IMR-90 (cell line): ENCODE results near the gene NPEPL1. TPM values are rescaled to one million over a fixed set of nuclear protein-coding genes. Genes with fewer than 3 reads are reported as not detected.

ENCODE experiments used
- ATAC-seq: fragments of 200-7000 bp; cut with Tn5 transposase; 2 replicates; pipeline ENCODE4 v1.9.1; 2020; ENCODE audit warnings: low read depth, mild to moderate bottlenecking, moderate library complexity
- BruUV-seq: library from RNA; stranded (reverse); fragments of 400-500 nt; replicated peaks from 2 replicates; lab custom pipeline; 2021; lab: Mats Ljungman, UMichigan
- CTCF ChIA-PET: fragments of 300-600 bp; formaldehyde crosslinking; extraction: SDS; loops from one replicate; lab custom pipeline; 2021; ENCODE audit warnings: antibody characterized with exemption; lab: Yijun Ruan, JAX
- POLR2A ChIA-PET: fragments of 300-600 bp; sonication (Branson Sonifier 250); formaldehyde crosslinking; loops from one replicate; lab custom pipeline; 2022; ENCODE audit warnings: antibody characterized with exemption; ENCODE audit not compliant: unreplicated experiment; lab: Charles Lee
- DNase-seq: peaks from one replicate; pipeline ENCODE4 v3.0.0; 2013
- H2AFZ ChIP-seq: replicated peaks from 2 replicates; pipeline ENCODE3; 2013; ENCODE audit warnings: low read length, mild to moderate bottlenecking; ENCODE audit not compliant: poor library complexity
- H2AK5ac ChIP-seq: 2 replicates; pipeline ENCODE4 v1.6.1; 2013; ENCODE audit warnings: low read depth, low read length, inconsistent platforms
- H2AK9ac ChIP-seq: replicated peaks from 2 replicates; pipeline ENCODE3; 2013; ENCODE audit warnings: mild to moderate bottlenecking, low read depth, low read length, moderate library complexity; ENCODE audit not compliant: poor library complexity
- H2BK120ac ChIP-seq: 2 replicates; pipeline ENCODE4 v1.6.1; 2013; ENCODE audit warnings: low read depth, low read length, inconsistent platforms
- H2BK15ac ChIP-seq: 3 replicates; pipeline ENCODE4 v1.6.1; 2013; ENCODE audit warnings: low read depth, low read length, inconsistent platforms
- H2BK20ac ChIP-seq: 2 replicates; pipeline ENCODE4 v1.6.1; 2013; ENCODE audit warnings: low read depth, mild to moderate bottlenecking, inconsistent platforms, low read length, moderate library complexity
- H2BK5ac ChIP-seq: 2 replicates; pipeline ENCODE4 v1.6.1; 2013; ENCODE audit warnings: mild to moderate bottlenecking, low read depth, low read length, inconsistent platforms; ENCODE audit not compliant: poor library complexity, severe bottlenecking
- H3K14ac ChIP-seq: replicated peaks from 2 replicates; pipeline ENCODE4 v1.6.1; 2013; ENCODE audit warnings: low read depth, low read length, inconsistent platforms
- H3K18ac ChIP-seq: 2 replicates; pipeline ENCODE4 v1.6.1; 2013; ENCODE audit warnings: low read depth, low read length, control low read depth
- H3K23ac ChIP-seq: 2 replicates; pipeline ENCODE4 v1.6.1; 2013; ENCODE audit warnings: low read depth, low read length, inconsistent platforms
- H3K27ac ChIP-seq: 2 replicates; pipeline ENCODE4 v1.5.1; 2013; ENCODE audit warnings: mild to moderate bottlenecking, control low read depth, low read length; ENCODE audit not compliant: insufficient read depth
- H3K27me3 ChIP-seq: 2 replicates; pipeline ENCODE4 v1.6.1; 2013; ENCODE audit warnings: low read length; ENCODE audit not compliant: control insufficient read depth, insufficient read depth
- H3K36me3 ChIP-seq: 2 replicates; pipeline ENCODE4 v1.6.1; 2013; ENCODE audit warnings: low read length, mixed read lengths; ENCODE audit not compliant: control insufficient read depth, insufficient read depth
- H3K4ac ChIP-seq: 2 replicates; pipeline ENCODE4 v1.6.1; 2013; ENCODE audit warnings: low read depth, low read length, inconsistent platforms
- H3K4me1 ChIP-seq: 2 replicates; pipeline ENCODE4 v1.6.1; 2013; ENCODE audit warnings: low read length, mixed read lengths; ENCODE audit not compliant: control insufficient read depth, insufficient read depth
- H3K4me2 ChIP-seq: 2 replicates; pipeline ENCODE4 v1.6.1; 2013; ENCODE audit warnings: low read depth, mild to moderate bottlenecking, control low read depth, low read length, moderate library complexity
- H3K4me3 ChIP-seq: 2 replicates; pipeline ENCODE4 v1.5.1; 2013; ENCODE audit warnings: low read depth, mild to moderate bottlenecking, control low read depth, low read length, moderate library complexity; ENCODE audit not compliant: insufficient read depth
- H3K56ac ChIP-seq: 2 replicates; pipeline ENCODE4 v1.6.1; 2013; ENCODE audit warnings: low read length, inconsistent platforms; ENCODE audit not compliant: insufficient read depth; ENCODE audit errors: extremely low read depth
- H3K79me1 ChIP-seq, 2 experiments: 2 replicates each; pipeline ENCODE4 v1.6.1; 2013; ENCODE audit warnings: low read length in 2 of 2, inconsistent platforms in 1 of 2, low read depth in 1 of 2
- H3K9ac ChIP-seq: 2 replicates; pipeline ENCODE4 v1.6.1; 2013; ENCODE audit warnings: low read depth, low read length, control low read depth
- H3K9me1 ChIP-seq: 2 replicates; pipeline ENCODE4 v1.6.1; 2013; ENCODE audit warnings: low read length, inconsistent platforms; ENCODE audit not compliant: insufficient read depth
- H3K9me3 ChIP-seq: 2 replicates; pipeline ENCODE4 v1.6.1; 2013; ENCODE audit warnings: low read length; ENCODE audit not compliant: control insufficient read depth, insufficient read depth
- H4K20me1 ChIP-seq: 2 replicates; pipeline ENCODE4 v1.6.1; 2013; ENCODE audit warnings: low read length, inconsistent platforms; ENCODE audit not compliant: insufficient read depth
- H4K5ac ChIP-seq: 2 replicates; pipeline ENCODE4 v1.6.1; 2013; ENCODE audit warnings: mild to moderate bottlenecking, low read depth, low read length, control low read depth
- H4K8ac ChIP-seq, 2 experiments: 2 replicates each; pipeline ENCODE4 v1.6.1; 2013; ENCODE audit warnings: low read depth in 2 of 2, low read length in 2 of 2, control low read depth in 1 of 2, inconsistent platforms in 1 of 2
- H4K91ac ChIP-seq: 2 replicates; pipeline ENCODE4 v1.6.1; 2013; ENCODE audit warnings: low read depth, low read length, inconsistent platforms; ENCODE audit not compliant: insufficient read depth
- BHLHE40 ChIP-seq: fragments of 150-350 bp; IDR thresholded peaks from 2 replicates; pipeline ENCODE4 v1.6.1; 2016; ENCODE audit warnings: mild to moderate bottlenecking, low read depth, low read length
- CEBPB ChIP-seq: IDR thresholded peaks from 2 replicates; pipeline ENCODE4 v1.6.1; 2012; ENCODE audit warnings: low read depth, low read length, improper control_type of control experiment
- CHD1 ChIP-seq: IDR thresholded peaks from 2 replicates; pipeline ENCODE4 v1.6.1; 2012; ENCODE audit warnings: low read depth, low read length, improper control_type of control experiment
- CTCF ChIP-seq: conservative IDR thresholded peaks from 2 replicates; pipeline ENCODE4 v1.5.1; 2012; ENCODE audit warnings: mild to moderate bottlenecking, low read depth, low read length, improper control_type of control experiment
- ELK1 ChIP-seq: fragments of 150-350 bp; IDR thresholded peaks from 2 replicates; pipeline ENCODE4 v1.6.1; 2016; ENCODE audit warnings: low read depth, mild to moderate bottlenecking, low read length, moderate library complexity, borderline replicate concordance
- FOS ChIP-seq: fragments of 150-350 bp; IDR thresholded peaks from 2 replicates; pipeline ENCODE4 v1.6.1; 2016; ENCODE audit warnings: low read depth, low read length
- MAFK ChIP-seq: IDR thresholded peaks from 2 replicates; pipeline ENCODE4 v1.6.1; 2012; ENCODE audit warnings: low read depth, low read length, improper control_type of control experiment
- MAZ ChIP-seq: IDR thresholded peaks from 2 replicates; pipeline ENCODE4 v1.6.1; 2012; ENCODE audit warnings: low read depth, mild to moderate bottlenecking, low read length, improper control_type of control experiment, moderate library complexity, borderline replicate concordance
- MXI1 ChIP-seq: IDR thresholded peaks from 2 replicates; pipeline ENCODE4 v1.6.1; 2012; ENCODE audit warnings: low read depth, mild to moderate bottlenecking, low read length, moderate library complexity, borderline replicate concordance
- NFE2L2 ChIP-seq: fragments of 150-350 bp; IDR thresholded peaks from 2 replicates; pipeline ENCODE4 v1.6.1; 2016; ENCODE audit warnings: low read depth, mild to moderate bottlenecking, low read length
- POLR2A ChIP-seq: IDR thresholded peaks from 2 replicates; pipeline ENCODE4 v1.6.1; 2012; ENCODE audit warnings: mild to moderate bottlenecking, low read depth, low read length
- RAD21 ChIP-seq: IDR thresholded peaks from 2 replicates; pipeline ENCODE4 v1.6.1; 2012; ENCODE audit warnings: low read length, improper control_type of control experiment
- RCOR1 ChIP-seq: IDR thresholded peaks from 2 replicates; pipeline ENCODE4 v1.6.1; 2012; ENCODE audit warnings: mild to moderate bottlenecking, low read length, improper control_type of control experiment; ENCODE audit not compliant: insufficient replicate concordance
- RFX5 ChIP-seq: IDR thresholded peaks from 2 replicates; pipeline ENCODE4 v1.8.0; 2012; ENCODE audit warnings: low read depth, mild to moderate bottlenecking, low read length, moderate library complexity
- SMC3 ChIP-seq: fragments of 150-350 bp; IDR thresholded peaks from 2 replicates; pipeline ENCODE4 v1.6.1; 2016; ENCODE audit warnings: low read depth, mild to moderate bottlenecking, antibody characterized with exemption, low read length, moderate library complexity
- USF2 ChIP-seq: fragments of 150-350 bp; IDR thresholded peaks from 2 replicates; pipeline ENCODE4 v1.6.1; 2017; ENCODE audit warnings: mild to moderate bottlenecking, antibody characterized with exemption, low read length, low read depth
- WGBS, 2 experiments: methylation state at CpG; one replicate each; pipeline versions ENCODE4 v1.1.5 to v1.1.7; 2013; ENCODE audit warnings: missing lambda C conversion rate in 2 of 2; ENCODE audit not compliant: insufficient read length in 1 of 2; ENCODE audit errors: extremely low coverage in 2 of 2; 5-methylcytosine and 5-hydroxymethylcytosine counted together
- dilution Hi-C: fragments of 300-500 bp; cut with HindIII; formaldehyde crosslinking; loops from one replicate; pipeline ENCODE4 v1.14.3; 2018; ENCODE audit warnings: low sequenced_read_pairs; ENCODE audit not compliant: unreplicated experiment
- in situ Hi-C: fragments of 300-500 bp; cut with MboI; formaldehyde crosslinking; loops from 3 replicates; pipeline ENCODE4 v1.14.3; 2019; ENCODE audit warnings: low sequenced_read_pairs, inconsistent platforms, mixed read lengths
- intact Hi-C: fragments of 100-400 bp; cut with micrococcal nuclease; formaldehyde crosslinking; loops from 2 replicates; pipeline ENCODE4 v1.10.0; 2022
- polyA plus RNA-seq, 3 experiments: library from polyadenylated mRNA; depleted of rRNA; stranded (reverse); fragments of >200 nt; gene quantifications; 2 replicates each; pipeline ENCODE4 v1.2.3, GENCODE V29; 2012; ENCODE audit warnings: low replicate concordance in 1 of 3
- total RNA-seq: library from RNA; depleted of rRNA; stranded (reverse); fragments of >200 nt; gene quantifications from 2 replicates; pipeline ENCODE4 v1.2.3, GENCODE V29; 2012

Gene NPEPL1
- total and polyA plus RNA-seq, 2 of the 4 experiments (the other 2 are of a cell fraction) = 6.3 to 10.4 TPM

- no peak overlapping the region for H3K56ac ChIP-seq
- H3K23ac ChIP-seq = no peak overlapping the region
- no peaks in the 10 kb centered on the region for H3K9me3 ChIP-seq
- dilution Hi-C loops (no loop called here), in situ Hi-C loops (no loop called here), intact Hi-C loops (no loop called here)
- H2BK20ac ChIP-seq = no peak overlapping the region
- no peak overlapping the region for H3K18ac ChIP-seq
- no peak overlapping the region for H4K8ac ChIP-seq
- no peak overlapping the region for H3K4ac ChIP-seq
- no peaks in the 10 kb centered on the region for H3K4me1 ChIP-seq
- H2AK9ac ChIP-seq = no peak overlapping the region
- no peak overlapping the region for H4K5ac ChIP-seq
- no peak overlapping the region for H3K9ac ChIP-seq
- ATAC-seq = no peak
- no peaks in the 10 kb centered on the region for H3K9me1 ChIP-seq
- no peak overlapping the region for H2BK15ac ChIP-seq
- peak overlapping the region; percentile 10 for H2AFZ ChIP-seq
- no TSS peak for BruUV-seq
- H4K20me1 ChIP-seq = no peaks in the 10 kb centered on the region
- no peak for TF ChIP-seq RCOR1
- TF ChIP-seq SMC3 = no peak
- no peak for TF ChIP-seq FOS
- TF ChIP-seq NFE2L2 = no peak
- TF ChIP-seq POLR2A = no peak
- no peak for TF ChIP-seq RAD21
- TF ChIP-seq ELK1 = no peak
- TF ChIP-seq MAFK = no peak
- TF ChIP-seq CEBPB = no peak
- no peak for TF ChIP-seq MAZ
- TF ChIP-seq BHLHE40 = no peak
- TF ChIP-seq MXI1 = no peak
- TF ChIP-seq CTCF = no peak
- no peak for TF ChIP-seq RFX5
- TF ChIP-seq CHD1 = no peak
- no peak for TF ChIP-seq USF2
- POLR2A ChIA-PET = no interaction called here
- H3K36me3 ChIP-seq = no peaks in the 10 kb centered on the region
- no peak overlapping the region for H2AK5ac ChIP-seq
- no peak overlapping the region for H3K27ac ChIP-seq
- CTCF ChIA-PET = no interaction called here
- no peaks in the 10 kb centered on the region for H3K79me1 ChIP-seq
- no peak overlapping the region for H2BK5ac ChIP-seq
- DNase-seq = no peak
- H2BK120ac ChIP-seq = no peak overlapping the region
- H3K4me3 ChIP-seq = no peak overlapping the region
- no peak overlapping the region for H4K91ac ChIP-seq
- H3K27me3 ChIP-seq = peaks cover 27% of the 10 kb centered on the region
- H3K14ac ChIP-seq = no peak overlapping the region
- WGBS, 2 experiments = 61% methylated on average over 24 of the region's 28 CpGs; no CpG with 5 or more reads in 1 of the 2 experiments
- no peak overlapping the region for H3K4me2 ChIP-seq
Measured at GRCh38 chr20:58755766-58756449, 63.3 kb downstream of the NPEPL1 start.
